AG08396 (cell line): ENCODE data around the gene ABCB6.

Experiments used
- DNase-seq: peaks from one replicate; pipeline ENCODE4 v3.0.0; 2012; ENCODE audit warnings: low spot score, mixed read lengths

The ABCB6 gene

GRCh38 chr2:219184121-219184520 is 34.6 kb downstream of the ABCB6 start:
- no peak for DNase-seq

GRCh38 chr2:219183151-219183772 is 35.5 kb downstream of the ABCB6 start:
- no peak for DNase-seq

DNA sequence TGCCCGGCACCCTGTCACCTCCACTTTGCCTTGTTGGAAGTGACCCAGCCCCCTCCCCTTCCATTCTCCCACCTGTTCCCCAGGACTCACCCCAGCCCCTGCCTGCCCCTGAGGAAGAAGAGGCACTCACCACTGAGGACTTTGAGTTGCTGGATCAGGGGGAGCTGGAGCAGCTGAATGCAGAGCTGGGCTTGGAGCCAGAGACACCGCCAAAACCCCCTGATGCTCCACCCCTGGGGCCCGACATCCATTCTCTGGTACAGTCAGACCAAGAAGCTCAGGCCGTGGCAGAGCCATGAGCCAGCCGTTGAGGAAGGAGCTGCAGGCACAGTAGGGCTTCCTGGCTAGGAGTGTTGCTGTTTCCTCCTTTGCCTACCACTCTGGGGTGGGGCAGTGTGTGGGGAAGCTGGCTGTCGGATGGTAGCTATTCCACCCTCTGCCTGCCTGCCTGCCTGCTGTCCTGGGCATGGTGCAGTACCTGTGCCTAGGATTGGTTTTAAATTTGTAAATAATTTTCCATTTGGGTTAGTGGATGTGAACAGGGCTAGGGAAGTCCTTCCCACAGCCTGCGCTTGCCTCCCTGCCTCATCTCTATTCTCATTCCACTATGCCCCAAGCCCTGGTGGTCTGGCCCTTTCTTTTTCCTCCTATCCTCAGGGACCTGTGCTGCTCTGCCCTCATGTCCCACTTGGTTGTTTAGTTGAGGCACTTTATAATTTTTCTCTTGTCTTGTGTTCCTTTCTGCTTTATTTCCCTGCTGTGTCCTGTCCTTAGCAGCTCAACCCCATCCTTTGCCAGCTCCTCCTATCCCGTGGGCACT is 36.2 kb downstream of the ABCB6 start:
- DNase-seq = no peak

- DNase-seq = no peak
Observed at GRCh38 chr2:219181531-219181930, 37.2 kb downstream of the ABCB6 start.

- DNase-seq = no peak
Observed at GRCh38 chr2:219180961-219181360, 37.8 kb downstream of the ABCB6 start.

- no peak for DNase-seq
Observed at GRCh38 chr2:219179601-219180465, 38.9 kb downstream of the ABCB6 start.

- no peak for DNase-seq
Observed at GRCh38 chr2:219178377-219179175, 40.2 kb downstream of the ABCB6 start.

DNA sequence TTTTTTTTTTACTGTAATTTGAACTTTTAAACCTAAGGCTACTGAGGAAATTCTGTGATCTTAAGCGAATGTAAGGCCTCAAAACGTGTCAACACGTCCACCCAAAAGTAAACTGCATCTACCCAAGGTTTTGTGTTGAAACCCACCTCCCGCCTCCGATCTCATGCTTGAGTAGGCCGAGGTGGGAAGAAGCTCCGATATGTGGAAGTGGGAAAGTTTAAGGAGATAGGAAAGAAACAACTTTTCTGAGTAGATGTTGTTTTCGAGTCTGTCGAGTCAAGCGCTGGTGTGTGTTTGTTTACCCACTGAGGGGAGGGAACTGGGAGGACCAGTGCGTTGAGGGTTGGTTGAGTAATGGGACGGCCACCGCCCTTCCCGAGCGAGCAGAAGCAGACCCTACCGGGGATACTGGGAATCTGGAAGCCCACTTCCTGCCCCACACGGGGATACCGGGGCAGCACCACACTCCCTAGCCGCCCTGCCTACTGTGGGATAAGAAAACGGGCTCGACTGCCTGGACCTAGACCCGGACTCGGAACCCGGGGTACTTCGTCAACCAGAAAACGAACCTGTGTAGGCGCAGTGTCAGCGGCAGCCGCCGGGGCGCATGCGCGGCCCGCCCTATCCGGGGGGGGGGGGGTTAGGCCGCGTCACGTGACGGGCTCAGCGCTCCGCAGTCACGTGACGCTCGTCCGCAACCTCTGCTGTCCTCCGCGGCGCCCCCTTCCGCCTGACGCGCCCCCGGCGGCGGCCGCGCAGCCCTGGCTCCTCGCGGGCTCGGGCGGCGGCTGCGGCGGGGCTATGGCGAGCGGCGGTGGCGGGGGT is 41.0 kb downstream of the ABCB6 start, which contains the start of gene RETREG2:
Gene RETREG2 (plus strand): TSS at position 724 of the 825 bp plus-strand sequence. CDS start 78 bp downstream, at position 802.
- DNase-seq = peak; percentile 100

DNA sequence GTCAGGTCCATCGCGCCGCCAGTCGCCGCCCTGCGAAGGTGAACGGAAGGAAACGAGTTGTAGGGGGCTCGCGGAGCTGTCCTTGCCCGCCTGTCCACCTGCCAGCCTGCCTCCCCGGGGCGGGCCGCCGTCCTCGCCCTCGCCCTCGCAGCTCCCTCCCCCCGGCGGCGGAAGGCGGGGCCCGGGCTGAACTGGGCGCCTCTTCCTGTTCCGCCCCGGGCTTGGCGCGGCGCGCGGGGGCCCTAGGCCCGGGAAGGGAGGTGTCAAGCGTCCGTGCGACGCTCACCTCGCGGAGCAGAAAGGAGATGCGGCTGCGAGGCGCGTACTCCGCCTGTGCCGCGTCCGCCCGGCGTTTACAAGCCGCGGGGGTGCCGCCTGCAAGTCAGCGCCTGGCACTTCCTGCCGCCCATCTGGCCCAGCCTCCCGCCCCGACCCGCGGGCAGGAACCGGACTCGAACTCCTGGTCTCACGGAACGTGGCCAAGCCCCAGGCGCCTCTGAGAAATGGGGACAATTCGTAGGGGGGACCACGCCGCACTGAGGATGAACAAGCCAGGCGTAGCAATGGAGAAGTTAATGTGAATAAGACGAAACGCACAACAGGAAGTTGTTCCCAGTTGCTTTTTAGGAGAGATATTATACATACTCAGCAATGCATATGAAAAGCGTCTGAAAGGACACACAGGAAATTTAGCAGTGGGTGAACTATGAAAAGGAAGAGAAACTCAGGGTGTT is 41.8 kb downstream of the ABCB6 start, which contains the start of gene CNPPD1:
Gene CNPPD1 (minus strand): TSS at position 108 of the 734 bp plus-strand sequence. CDS start 97 bp downstream, at position 11.
- DNase-seq = peak; percentile 88

DNA sequence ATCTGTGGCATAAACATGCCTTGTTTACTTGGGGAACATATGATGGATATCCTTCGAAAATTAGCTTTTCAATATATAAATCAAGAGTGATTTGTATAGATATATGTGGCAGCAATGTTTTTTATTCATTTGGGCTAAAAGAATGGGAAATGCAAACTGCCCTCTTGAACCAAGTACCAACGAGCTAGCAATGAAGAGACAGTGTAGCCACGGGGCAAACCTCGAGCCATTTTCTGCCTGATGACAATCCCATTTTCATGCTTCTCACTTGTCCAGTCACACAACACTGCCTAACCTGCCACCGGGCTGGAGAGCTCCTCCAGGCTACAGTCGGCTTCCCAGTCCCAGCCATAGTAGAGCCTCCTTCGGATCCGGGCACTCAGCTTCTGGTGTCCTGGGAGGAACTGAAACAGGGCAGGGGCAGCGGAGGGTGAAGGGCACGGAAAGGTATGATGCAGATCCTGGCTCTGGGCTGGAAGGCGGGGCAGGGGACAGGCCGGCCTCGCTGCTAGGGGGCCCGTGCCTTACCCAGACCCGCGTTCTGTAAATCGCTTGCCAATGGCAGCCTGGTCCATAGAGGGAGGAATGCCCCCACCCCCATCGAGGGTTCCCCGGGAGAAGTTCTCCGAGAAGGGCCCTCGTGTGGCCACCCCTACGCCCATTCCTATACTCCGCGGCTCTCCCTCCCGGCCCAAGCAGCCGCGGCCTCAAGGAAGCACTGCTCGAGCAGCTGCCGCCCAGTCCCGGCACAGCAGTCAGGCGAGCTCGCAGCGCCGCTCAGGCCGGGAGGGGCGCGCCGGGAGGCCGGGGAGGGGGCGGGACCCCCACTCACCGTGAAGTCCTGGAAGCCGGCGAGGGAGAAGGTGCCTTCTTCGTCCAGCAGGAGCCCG is 42.6 kb downstream of the ABCB6 start:
- DNase-seq = peak; percentile 53

- no peak for DNase-seq
Observed at GRCh38 chr2:219175486-219175885, 43.3 kb downstream of the ABCB6 start.

- DNase-seq = no peak
Observed at GRCh38 chr2:219174801-219175200, 44.0 kb downstream of the ABCB6 start.

- no peak for DNase-seq
Observed at GRCh38 chr2:219174146-219174545, 44.6 kb downstream of the ABCB6 start.

- DNase-seq = no peak
Observed at GRCh38 chr2:219173176-219173575, 45.6 kb downstream of the ABCB6 start.

GRCh38 chr2:219172231-219173154 is 46.3 kb downstream of the ABCB6 start:
- DNase-seq = no peak

- peak; percentile 86 for DNase-seq
Observed at GRCh38 chr2:219171231-219171651, 47.5 kb downstream of the ABCB6 start.

DNA sequence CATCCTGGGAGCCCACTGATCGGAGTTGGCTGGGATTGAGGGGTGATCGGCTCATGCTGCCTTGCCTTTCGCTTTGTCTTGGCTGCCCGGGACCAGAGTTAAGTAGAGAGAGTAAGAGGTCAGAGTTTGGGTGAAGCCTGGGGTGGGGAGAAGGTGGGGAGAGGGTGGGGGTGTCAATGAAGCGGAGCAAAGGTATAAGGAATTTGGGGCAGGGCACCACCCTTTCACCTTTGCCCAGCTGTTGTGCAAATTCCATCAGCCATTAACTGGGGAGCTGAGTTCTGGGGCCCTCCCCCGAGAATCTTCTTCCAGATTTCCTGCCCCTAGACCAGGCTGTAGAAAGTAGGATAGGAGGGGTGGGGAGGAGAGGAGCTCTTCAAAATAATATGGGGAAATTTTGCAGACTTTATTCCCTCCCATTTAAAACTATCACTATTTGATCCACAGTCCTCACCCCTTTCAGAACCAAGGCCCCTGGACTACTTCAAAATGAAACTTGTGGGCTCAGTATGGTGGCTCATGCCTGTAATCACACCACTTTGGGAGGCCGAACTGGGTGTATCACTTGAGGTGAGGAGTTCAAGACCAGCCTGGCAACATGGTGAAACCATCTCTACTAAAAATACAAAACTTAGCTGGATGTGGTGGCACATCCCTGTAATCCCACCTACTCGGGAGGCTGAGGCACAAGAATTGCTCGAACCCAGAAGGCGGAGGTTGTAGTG is 48.7 kb downstream of the ABCB6 start, which contains the start of gene SLC23A3:
Gene SLC23A3 (minus strand): TSS at position 100 of the 725 bp plus-strand sequence. CDS start 45 bp downstream, at position 55.
- no peak for DNase-seq
